Glutamatergic neuron (in vitro differentiated cells): Measurements from ENCODE around the gene GATAD2B. TPM values are rescaled to one million over a fixed set of nuclear protein-coding genes. Genes with fewer than 3 reads are reported as not detected.
"Not testable (repeated sequence)": the region's sequence is repeated elsewhere in the genome, so short reads cannot be mapped to it uniquely, and the experiment has no call there.

Source experiments
- DNase-seq: peaks from one replicate; pipeline ENCODE4 v3.0.0; 2022
- H3K27ac Mint-ChIP-seq: one replicate; pipeline ENCODE4 v1.8.0; 2020; ENCODE audit warnings: mild to moderate bottlenecking, mixed read lengths, inconsistent platforms; ENCODE audit not compliant: unreplicated experiment
- H3K27me3 Mint-ChIP-seq: one replicate; pipeline ENCODE4 v1.8.0; 2020; ENCODE audit warnings: mild to moderate bottlenecking, moderate library complexity, mixed read lengths, inconsistent platforms; ENCODE audit not compliant: unreplicated experiment
- H3K36me3 Mint-ChIP-seq: one replicate; pipeline ENCODE4 v1.8.0; 2020; ENCODE audit warnings: mild to moderate bottlenecking, mixed read lengths, inconsistent platforms; ENCODE audit not compliant: unreplicated experiment
- H3K4me1 Mint-ChIP-seq: one replicate; pipeline ENCODE4 v1.8.0; 2020; ENCODE audit warnings: mild to moderate bottlenecking, low read depth, mixed read lengths, inconsistent platforms; ENCODE audit not compliant: unreplicated experiment
- H3K4me3 Mint-ChIP-seq: one replicate; pipeline ENCODE4 v1.8.0; 2020; ENCODE audit warnings: mild to moderate bottlenecking, mixed read lengths, inconsistent platforms; ENCODE audit not compliant: unreplicated experiment
- H3K9me3 Mint-ChIP-seq: one replicate; pipeline ENCODE4 v1.8.0; 2020; ENCODE audit warnings: mild to moderate bottlenecking, moderate library complexity, mixed read lengths, inconsistent platforms; ENCODE audit not compliant: unreplicated experiment
- total RNA-seq: library from RNA; stranded (reverse); fragmentation: NEBNext Ultra II Directional; extraction: Animal tissue kit (Norgen Biotek cat#: 25700); gene quantifications from one replicate; pipeline ENCODE4 v1.2.1, GENCODE V29; 2021; ENCODE audit not compliant: unreplicated experiment
- TF ChIP-seq, protein P1 (sequence below): fragments of 200-600 bp; sonication (generic); IDR thresholded peaks from one replicate; pipeline ENCODE4 v1.5.0; 2021; ENCODE audit not compliant: partially characterized antibody, unreplicated experiment

GATAD2B gene
- total RNA-seq, 1 donor from 2014 or later, result 57.6 TPM

DNA sequence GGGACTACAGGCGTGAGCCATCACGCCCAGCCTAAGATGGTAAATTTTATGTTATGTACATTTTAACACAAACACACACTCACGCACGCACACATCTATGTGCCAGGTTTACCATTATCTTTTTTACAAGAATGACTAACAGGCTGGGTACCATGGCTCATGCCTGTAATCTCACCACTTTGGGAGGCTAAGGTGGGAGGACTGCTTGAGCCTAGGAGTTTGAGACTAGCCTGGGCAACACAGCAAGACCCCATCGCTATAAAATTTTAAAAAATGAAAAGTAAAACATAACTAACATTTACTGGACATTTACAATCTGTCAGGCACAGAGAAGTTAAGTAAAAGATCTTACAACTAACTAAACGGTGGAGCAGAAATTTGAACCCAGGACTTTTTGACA, 14.7 kb downstream of the GATAD2B start:
- DNase-seq, result no peak
- Mint-ChIP-seq H3K9me3 (peaks cover 2% of the 10 kb centered on the region), H3K4me1 (no peaks in the 10 kb centered on the region), H3K36me3 (peaks cover 5% of the 10 kb centered on the region), H3K4me3 (no peak overlapping the region), H3K27me3 (no peaks in the 10 kb centered on the region), H3K27ac (no peak overlapping the region)
- TF ChIP-seq, protein P1, sequence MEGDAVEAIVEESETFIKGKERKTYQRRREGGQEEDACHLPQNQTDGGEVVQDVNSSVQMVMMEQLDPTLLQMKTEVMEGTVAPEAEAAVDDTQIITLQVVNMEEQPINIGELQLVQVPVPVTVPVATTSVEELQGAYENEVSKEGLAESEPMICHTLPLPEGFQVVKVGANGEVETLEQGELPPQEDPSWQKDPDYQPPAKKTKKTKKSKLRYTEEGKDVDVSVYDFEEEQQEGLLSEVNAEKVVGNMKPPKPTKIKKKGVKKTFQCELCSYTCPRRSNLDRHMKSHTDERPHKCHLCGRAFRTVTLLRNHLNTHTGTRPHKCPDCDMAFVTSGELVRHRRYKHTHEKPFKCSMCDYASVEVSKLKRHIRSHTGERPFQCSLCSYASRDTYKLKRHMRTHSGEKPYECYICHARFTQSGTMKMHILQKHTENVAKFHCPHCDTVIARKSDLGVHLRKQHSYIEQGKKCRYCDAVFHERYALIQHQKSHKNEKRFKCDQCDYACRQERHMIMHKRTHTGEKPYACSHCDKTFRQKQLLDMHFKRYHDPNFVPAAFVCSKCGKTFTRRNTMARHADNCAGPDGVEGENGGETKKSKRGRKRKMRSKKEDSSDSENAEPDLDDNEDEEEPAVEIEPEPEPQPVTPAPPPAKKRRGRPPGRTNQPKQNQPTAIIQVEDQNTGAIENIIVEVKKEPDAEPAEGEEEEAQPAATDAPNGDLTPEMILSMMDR, result no peak

DNA sequence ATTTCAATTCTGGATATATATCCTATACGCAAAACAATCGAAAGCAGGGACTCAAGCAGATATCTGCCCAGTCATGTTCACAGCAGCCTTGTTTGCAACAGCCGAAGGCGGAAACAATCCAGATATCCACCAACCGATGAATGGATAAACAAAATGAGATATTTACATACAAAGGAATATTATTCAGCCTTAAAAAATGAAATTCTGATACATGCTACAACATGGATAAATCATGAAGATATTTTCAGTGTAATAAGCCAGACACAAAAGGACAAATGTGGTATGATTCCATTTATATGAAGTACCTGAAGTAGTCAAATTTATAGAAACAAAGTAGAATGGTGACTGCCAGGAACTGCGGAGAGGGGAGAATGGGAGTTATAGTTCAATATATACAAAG, 15.6 kb downstream of the GATAD2B start:
- TF ChIP-seq, protein P1, result no peak
- DNase-seq, result no peak
- Mint-ChIP-seq H3K4me3 (no peak overlapping the region), H3K27ac (no peak overlapping the region), H3K9me3 (peaks cover 2% of the 10 kb centered on the region), H3K36me3 (peaks cover 5% of the 10 kb centered on the region), H3K4me1 (no peaks in the 10 kb centered on the region), H3K27me3 (no peaks in the 10 kb centered on the region)

DNA sequence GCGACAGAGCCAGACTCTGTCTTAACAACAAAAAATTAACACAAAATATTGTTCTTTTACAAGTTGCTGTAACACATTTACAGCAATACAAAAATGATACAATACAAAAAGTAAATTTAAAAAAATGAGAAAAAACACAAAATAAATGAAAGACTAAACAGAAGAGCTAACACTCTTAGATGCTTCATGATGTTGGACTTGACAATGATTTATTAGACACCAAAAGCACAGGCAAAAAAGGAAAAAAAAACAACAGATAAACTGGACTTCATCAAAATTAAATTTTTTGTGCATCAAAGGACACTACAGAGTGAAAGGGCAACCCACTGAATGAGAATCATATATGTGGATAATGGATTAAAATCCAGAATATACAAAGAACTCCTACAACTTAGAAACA, 16.4 kb downstream of the GATAD2B start:
- TF ChIP-seq, protein P1, result no peak
- H3K27ac Mint-ChIP-seq, result no peak overlapping the region
- DNase-seq, result no peak
- H3K27me3 Mint-ChIP-seq, result no peaks in the 10 kb centered on the region
- peaks cover 5% of the 10 kb centered on the region for H3K36me3 Mint-ChIP-seq
- no peak overlapping the region for H3K4me3 Mint-ChIP-seq
- H3K9me3 Mint-ChIP-seq, result no peaks in the 10 kb centered on the region
- H3K4me1 Mint-ChIP-seq, result no peaks in the 10 kb centered on the region

DNA sequence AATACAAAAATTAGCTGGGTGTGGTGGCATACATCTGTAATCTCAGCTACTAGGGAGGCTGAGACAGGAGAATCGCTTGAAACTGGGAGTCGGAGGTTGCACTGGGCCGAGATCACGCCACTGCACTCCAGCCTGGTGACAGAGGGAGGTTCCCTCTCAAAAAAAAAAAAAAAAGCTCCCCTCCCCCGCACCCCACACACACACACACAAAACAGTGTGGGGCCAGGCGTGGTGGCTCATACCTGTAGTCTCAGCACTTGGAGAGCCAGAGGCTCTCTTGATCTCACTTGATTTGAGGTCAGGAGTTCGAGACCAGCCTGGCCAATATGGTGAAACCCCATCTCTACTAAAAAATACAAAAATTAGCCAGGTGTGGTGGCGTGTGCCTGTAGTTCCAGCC, 16.9 kb downstream of the GATAD2B start:
- H3K27me3 Mint-ChIP-seq, DNase-seq, H3K36me3 Mint-ChIP-seq, H3K27ac Mint-ChIP-seq, H3K9me3 Mint-ChIP-seq, H3K4me3 Mint-ChIP-seq, H3K4me1 Mint-ChIP-seq: not testable (repeated sequence)

DNA sequence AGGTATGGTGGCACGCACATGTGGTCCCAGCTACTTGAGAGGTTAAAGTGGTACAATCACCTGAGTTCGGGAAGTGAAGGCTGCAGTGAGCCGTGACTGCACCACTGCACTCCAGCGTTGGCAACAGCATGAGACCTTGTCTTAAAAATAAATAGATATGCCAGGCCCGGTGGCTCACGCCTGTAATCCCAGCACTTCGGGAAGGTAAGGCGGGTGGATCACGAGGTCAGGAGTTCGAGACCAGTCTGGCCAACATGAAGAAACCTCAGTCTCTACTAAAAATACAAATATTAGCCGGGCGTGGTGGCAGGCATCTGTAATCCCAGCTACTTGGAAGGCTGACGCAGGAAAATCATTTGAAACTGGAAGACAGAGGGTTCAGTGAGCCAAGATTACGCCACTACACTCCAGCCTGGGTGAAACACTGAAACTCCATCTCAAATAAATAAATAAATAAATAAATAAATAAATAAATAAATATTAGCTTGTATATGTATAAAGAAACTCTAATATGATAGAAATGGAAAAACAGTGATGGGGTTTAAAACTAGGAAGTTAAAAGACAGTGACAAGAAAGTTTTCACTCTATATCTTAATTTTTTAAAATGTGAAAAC, 18.8 kb downstream of the GATAD2B start:
- Mint-ChIP-seq H3K4me1 (no peaks in the 10 kb centered on the region), H3K27ac (peak overlapping the region; percentile 59), H3K36me3 (peaks cover 5% of the 10 kb centered on the region), H3K9me3 (no peaks in the 10 kb centered on the region), H3K27me3 (no peaks in the 10 kb centered on the region), H3K4me3 (no peak overlapping the region)
- TF ChIP-seq, protein P1, result no peak
- DNase-seq, result no peak

DNA sequence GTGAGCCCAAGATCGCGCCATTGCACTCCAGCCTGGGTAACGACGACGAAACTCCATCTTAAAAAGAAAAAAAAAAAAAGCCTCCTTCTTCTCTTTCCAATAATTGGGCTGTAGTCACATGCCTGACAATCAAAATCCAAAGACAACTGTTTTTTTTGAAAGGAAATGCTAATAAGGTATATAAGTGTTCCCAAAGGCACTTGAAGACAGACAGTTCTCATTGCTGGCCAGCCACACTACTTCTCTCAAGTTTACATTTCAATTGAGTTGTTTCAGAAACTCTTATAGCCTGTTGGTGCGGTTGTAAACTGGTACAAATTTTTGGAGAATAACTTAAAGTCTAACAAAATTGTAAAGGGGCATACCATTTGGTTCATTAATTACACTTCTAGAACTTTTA, 23.3 kb downstream of the GATAD2B start:
- TF ChIP-seq, protein P1, result no peak
- Mint-ChIP-seq H3K36me3 (no peaks in the 10 kb centered on the region), H3K9me3 (no peaks in the 10 kb centered on the region), H3K27me3 (no peaks in the 10 kb centered on the region), H3K27ac (no peak overlapping the region), H3K4me3 (no peak overlapping the region), H3K4me1 (no peaks in the 10 kb centered on the region)
- DNase-seq, result no peak

DNA sequence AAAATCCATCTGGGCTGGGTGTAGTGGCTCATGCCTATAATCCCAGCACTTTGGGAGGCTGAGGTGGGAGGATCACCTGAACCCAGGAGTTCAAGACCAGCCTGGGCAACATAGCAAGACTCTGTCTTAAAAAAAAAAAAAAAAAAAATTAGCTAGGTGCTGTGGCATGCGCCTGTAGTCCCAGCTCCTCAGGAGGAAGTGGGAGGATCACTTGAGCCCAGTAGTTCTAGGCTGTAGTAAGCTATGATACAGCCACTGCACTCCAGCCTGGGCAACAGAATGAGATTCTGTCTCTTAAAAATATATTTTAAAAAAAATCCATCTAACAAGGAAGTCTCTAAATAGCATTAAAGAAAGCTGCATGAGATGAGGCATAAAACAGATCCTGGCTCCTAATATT, 26.9 kb downstream of the GATAD2B start:
- H3K4me3 Mint-ChIP-seq, H3K9me3 Mint-ChIP-seq, DNase-seq, H3K27me3 Mint-ChIP-seq, H3K27ac Mint-ChIP-seq, H3K36me3 Mint-ChIP-seq, H3K4me1 Mint-ChIP-seq: not testable (repeated sequence)

DNA sequence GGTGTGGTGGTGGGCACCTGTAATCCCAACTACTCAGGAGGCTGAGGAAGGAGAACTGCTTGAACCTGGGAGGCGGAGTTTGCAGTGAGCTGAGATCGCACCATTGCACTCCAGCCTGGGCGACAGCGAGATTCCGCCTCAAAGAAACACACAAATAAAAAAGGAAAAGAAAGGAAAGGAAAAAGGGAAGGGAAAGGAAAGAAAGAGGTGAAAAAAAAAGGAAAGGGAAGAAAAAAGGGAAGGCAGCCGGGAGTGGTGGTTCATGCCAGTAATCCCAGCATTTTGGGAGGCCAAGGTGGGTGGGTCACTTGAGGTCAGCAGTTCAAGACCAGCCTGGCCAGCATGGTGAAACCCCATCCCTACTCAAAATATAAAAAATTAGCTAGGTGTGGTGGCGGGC, 31.7 kb downstream of the GATAD2B start:
- H3K27me3 Mint-ChIP-seq, H3K36me3 Mint-ChIP-seq, DNase-seq, H3K9me3 Mint-ChIP-seq, H3K4me3 Mint-ChIP-seq, H3K4me1 Mint-ChIP-seq, H3K27ac Mint-ChIP-seq: not testable (repeated sequence)
